AG10803 (cell line): ENCODE measurements around the gene GRIA1.
A peak's percentile ranks its signal among the peaks of the same experiment; 100 is the strongest.

Experiments used
- DNase-seq: peaks from one replicate; pipeline ENCODE4 v3.0.0; 2010; ENCODE audit warnings: low read depth
- H3K4me3 ChIP-seq: 2 replicates; pipeline ENCODE4 v1.5.1; 2011; ENCODE audit warnings: mild to moderate bottlenecking, low read length, control low read depth
- CTCF ChIP-seq: conservative IDR thresholded peaks from 2 replicates; pipeline ENCODE4 v1.5.1; 2011; ENCODE audit warnings: mild to moderate bottlenecking, low read length, control low read depth, inconsistent platforms

GRIA1 gene

GRCh38 chr5:153490118-153491037 lies at the start of gene GRIA1:
Gene GRIA1, plus strand, starts transcription at chr5:153490670.
- no peak for TF ChIP-seq CTCF
- peak within 1 kb of the TSS; percentile 66 for H3K4me3 ChIP-seq
- peak; percentile 35 for DNase-seq

- peak; percentile 13 for DNase-seq
- TF ChIP-seq CTCF, result no peak
- no peak overlapping the region for H3K4me3 ChIP-seq
Observed at GRCh38 chr5:153445875-153446579, 44.4 kb upstream of the GRIA1 start.

GRCh38 chr5:153447534-153447933 lies 42.9 kb upstream of the GRIA1 start:
- no peak for DNase-seq
- TF ChIP-seq CTCF, result no peak
- no peak overlapping the region for H3K4me3 ChIP-seq

GRCh38 chr5:153456354-153456753 lies 34.1 kb upstream of the GRIA1 start:
- no peak overlapping the region for H3K4me3 ChIP-seq
- no peak for TF ChIP-seq CTCF
- no peak for DNase-seq

GRCh38 chr5:153456993-153457392 lies 33.5 kb upstream of the GRIA1 start:
- H3K4me3 ChIP-seq, result no peak overlapping the region
- no peak for TF ChIP-seq CTCF
- no peak for DNase-seq

- no peak overlapping the region for H3K4me3 ChIP-seq
- TF ChIP-seq CTCF, result no peak
- no peak for DNase-seq
Observed at GRCh38 chr5:153458268-153458667, 32.2 kb upstream of the GRIA1 start.
